Mucosa of stomach (tissue), 1 donor: ENCODE measurements around the gene MICAL3.

Experiments used
- H3K27me3 ChIP-seq: one replicate; pipeline ENCODE4 v1.7.0; 2013; ENCODE audit warnings: mild to moderate bottlenecking, low read length; ENCODE audit not compliant: control insufficient read depth, insufficient read depth
- H3K36me3 ChIP-seq: one replicate; pipeline ENCODE4 v1.7.0; 2013; ENCODE audit warnings: low read length; ENCODE audit not compliant: control insufficient read depth, insufficient read depth
- H3K4me1 ChIP-seq: one replicate; pipeline ENCODE4 v1.7.0; 2013; ENCODE audit warnings: mild to moderate bottlenecking, low read length; ENCODE audit not compliant: control insufficient read depth, insufficient read depth
- H3K4me3 ChIP-seq: one replicate; pipeline ENCODE4 v1.7.0; 2013; ENCODE audit warnings: low read length
- H3K9ac ChIP-seq: one replicate; pipeline ENCODE4 v1.7.0; 2013; ENCODE audit warnings: mild to moderate bottlenecking, low read length, moderate library complexity
- H3K9me3 ChIP-seq: one replicate; pipeline ENCODE4 v1.7.0; 2013; ENCODE audit warnings: mild to moderate bottlenecking, low read length, moderate library complexity; ENCODE audit not compliant: control insufficient read depth
- donor health status: Pancreatic carcinoma.

MICAL3 gene

DNA sequence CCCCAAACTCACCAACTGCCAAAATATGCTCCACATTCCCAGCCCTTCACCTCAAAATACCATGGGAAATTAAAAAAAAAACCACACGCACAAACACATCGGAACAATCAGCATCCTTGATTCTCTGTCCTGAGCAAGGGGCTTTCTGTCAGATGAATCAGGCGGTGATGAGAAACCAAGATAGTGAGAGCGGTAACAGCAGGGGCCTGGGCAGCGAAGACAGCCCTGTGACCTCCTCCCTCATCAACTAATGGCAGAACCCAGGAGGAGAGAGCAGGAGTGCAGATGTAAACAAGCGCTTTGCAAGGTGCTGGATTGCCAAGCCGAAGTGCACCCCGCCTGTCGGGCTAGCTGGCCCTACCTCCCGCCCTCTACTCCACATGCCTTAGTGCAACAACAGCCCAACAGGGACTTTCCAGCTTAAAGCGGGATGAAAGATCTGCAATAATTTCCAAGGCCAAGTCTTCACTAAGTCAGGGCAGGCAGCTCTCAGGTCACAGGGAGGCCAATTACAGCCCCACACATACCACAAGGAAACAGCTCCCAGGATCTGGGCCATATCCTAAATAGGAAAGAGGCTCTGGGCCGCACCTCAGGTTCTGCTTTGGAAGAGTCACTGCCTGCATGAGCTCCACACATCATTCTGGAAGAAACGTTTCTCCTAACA is 177.9 kb downstream of the MICAL3 start:
- H3K4me1 ChIP-seq, result peaks cover 14% of the 10 kb centered on the region
- H3K27me3 ChIP-seq, result no peaks in the 10 kb centered on the region
- H3K4me3 ChIP-seq, result no peak overlapping the region
- H3K9ac ChIP-seq, result no peak overlapping the region
- no peaks in the 10 kb centered on the region for H3K9me3 ChIP-seq
- H3K36me3 ChIP-seq, result no peaks in the 10 kb centered on the region

DNA sequence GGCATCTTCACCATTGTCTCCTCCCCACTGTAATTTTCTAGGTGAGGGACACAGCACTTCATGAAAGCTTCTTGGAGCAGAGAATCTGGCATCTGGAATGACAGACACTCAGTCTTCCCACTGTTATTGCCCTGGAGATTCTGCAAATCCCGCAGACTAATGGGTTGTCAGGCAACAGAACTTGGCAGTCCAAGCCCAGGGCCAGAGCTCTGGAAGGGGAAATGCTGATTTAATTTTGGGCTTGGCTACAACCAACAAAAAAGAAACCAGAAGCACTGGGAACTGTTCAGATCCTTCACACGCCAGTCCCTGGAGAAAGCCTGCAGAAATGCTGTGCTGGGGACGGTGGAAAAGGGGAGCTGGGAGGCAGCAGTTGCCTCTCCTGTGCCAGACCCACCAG is 178.6 kb downstream of the MICAL3 start:
- Histone ChIP-seq H3K9ac (no peak overlapping the region), H3K27me3 (no peaks in the 10 kb centered on the region), H3K4me1 (peaks cover 14% of the 10 kb centered on the region), H3K4me3 (no peak overlapping the region), H3K9me3 (no peaks in the 10 kb centered on the region), H3K36me3 (no peaks in the 10 kb centered on the region)

DNA sequence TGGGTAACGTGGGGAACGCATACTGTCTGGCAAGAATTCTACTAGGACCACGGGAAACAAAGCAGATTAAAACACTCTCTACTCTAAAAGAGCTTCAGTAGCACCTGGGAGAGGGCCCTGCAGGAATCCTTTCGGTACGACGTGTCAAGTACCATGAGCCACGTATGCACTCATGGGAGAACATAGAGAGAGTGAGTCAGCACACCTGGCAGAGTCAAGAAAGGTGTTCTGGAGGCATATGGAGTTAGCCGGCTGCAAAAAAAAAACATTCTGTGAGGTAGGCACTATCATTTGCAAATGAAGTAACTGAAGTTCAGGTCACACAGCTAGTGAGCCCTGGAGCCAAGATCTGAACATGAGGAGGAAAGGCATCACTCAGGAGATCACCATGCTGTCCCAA is 179.0 kb downstream of the MICAL3 start:
- no peak overlapping the region for H3K4me3 ChIP-seq

DNA sequence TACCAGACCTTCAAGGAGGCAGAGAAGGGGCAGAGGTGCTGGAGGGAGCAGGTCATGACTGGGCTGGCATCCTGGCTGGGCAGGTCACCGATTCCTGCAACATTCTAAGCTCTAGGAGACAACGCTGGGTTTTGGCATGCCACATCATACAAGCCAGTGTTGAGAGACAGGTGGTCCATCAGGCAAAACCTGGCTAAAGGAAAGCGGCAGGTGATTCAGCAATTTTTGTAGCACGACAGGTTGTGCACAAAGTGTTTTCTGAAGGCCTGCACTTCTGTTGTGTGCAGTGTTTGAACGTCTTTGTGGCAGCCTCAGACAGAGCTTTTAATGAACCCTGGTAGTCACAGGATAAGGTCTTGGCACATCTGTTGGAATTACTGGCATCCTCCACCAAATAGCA is 180.2 kb downstream of the MICAL3 start:
- Histone ChIP-seq H3K36me3 (no peaks in the 10 kb centered on the region), H3K27me3 (no peaks in the 10 kb centered on the region), H3K4me3 (no peak overlapping the region), H3K9ac (no peak overlapping the region), H3K4me1 (peaks cover 14% of the 10 kb centered on the region), H3K9me3 (no peaks in the 10 kb centered on the region)

More for the DNA sequence above, 179.0 kb downstream of the MICAL3 start:
- no peak overlapping the region for H3K9ac ChIP-seq
- peaks cover 14% of the 10 kb centered on the region for H3K4me1 ChIP-seq
- H3K27me3 ChIP-seq, result no peaks in the 10 kb centered on the region
- no peaks in the 10 kb centered on the region for H3K36me3 ChIP-seq
- no peaks in the 10 kb centered on the region for H3K9me3 ChIP-seq

DNA sequence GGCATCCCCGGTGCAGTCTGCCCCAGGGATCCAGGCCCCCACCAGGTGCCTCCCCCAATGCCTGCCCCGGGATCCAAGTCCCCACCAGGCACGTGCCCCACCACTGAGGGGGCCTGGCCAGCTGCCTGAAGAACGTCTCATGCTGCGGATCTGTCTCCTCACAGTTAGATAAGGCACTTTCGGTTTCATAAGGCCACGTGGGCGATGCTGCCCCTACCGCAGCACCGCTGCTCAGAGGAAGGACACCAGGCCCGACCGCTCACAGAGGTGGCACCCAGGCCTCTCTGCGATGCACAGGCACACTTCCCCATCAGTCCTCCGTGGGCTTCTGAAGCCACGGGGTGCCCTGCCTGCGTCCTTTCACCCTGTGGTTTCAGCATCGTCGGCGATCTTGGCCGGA is 182.0 kb downstream of the MICAL3 start:
- H3K4me1 ChIP-seq, result peaks cover 14% of the 10 kb centered on the region

DNA sequence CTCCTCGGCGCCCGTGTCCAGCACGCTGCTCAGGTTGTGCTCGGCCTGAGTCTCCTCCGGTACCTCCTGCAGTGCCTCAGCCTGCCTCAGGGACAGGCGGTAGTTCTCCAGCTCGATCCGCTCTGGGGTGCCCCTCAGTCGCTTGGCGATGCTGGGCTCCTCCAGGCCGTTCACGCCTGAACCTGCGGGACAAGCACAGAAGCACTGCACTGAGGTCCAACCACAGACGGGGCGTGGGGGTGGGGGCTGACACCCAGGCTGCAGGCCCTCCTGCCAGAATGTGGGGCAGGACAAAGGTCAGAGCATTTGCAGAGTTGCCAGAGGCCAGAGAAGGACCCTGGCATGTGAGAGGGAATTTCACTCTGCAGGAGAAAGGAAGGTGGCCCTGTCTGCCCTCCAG is 182.5 kb downstream of the MICAL3 start:
- Histone ChIP-seq H3K36me3 (no peaks in the 10 kb centered on the region), H3K4me1 (peaks cover 14% of the 10 kb centered on the region), H3K4me3 (no peak overlapping the region), H3K9ac (peak overlapping the region; percentile 18), H3K9me3 (no peaks in the 10 kb centered on the region), H3K27me3 (no peaks in the 10 kb centered on the region)

More for the DNA sequence above, 182.0 kb downstream of the MICAL3 start:
- Histone ChIP-seq H3K9ac (peak overlapping the region; percentile 18), H3K9me3 (no peaks in the 10 kb centered on the region), H3K36me3 (no peaks in the 10 kb centered on the region), H3K27me3 (no peaks in the 10 kb centered on the region), H3K4me3 (no peak overlapping the region)

DNA sequence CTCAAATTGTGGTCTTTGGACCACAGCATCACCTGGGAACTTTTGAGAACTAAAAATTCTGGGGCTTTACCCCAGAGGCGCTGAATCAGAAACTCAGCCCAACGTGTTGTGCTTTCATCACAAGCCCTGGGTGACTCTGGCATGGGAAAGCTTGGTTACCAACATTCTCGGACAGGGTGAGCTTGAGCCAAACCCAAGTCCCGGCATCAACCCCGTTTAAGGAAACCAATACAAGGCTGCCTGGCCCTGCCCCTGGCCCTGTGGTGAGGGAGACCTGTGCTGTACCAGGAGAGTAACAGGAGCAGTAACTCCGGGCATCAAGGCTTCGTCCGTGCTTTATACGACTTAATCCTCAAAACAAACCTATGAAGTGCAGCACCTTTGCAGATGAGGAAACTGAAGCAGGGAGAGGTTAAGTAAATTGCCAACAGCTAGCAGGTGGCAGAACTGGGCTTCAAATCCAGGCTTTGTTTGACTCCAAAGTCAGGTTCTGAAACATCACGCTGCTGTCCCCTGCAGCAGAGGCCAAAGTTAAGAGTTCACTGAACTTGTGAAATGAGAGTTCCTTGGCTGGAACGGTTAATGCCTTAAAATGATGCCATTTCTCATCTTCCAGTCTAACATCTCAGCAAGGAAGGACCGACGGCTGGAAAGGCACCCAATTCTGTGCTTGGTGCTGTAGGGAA is 186.0 kb downstream of the MICAL3 start:
- no peaks in the 10 kb centered on the region for H3K27me3 ChIP-seq
- no peaks in the 10 kb centered on the region for H3K9me3 ChIP-seq
- no peak overlapping the region for H3K4me3 ChIP-seq
- H3K36me3 ChIP-seq, result no peaks in the 10 kb centered on the region
- H3K4me1 ChIP-seq, result peaks cover 7% of the 10 kb centered on the region
- H3K9ac ChIP-seq, result no peak overlapping the region

DNA sequence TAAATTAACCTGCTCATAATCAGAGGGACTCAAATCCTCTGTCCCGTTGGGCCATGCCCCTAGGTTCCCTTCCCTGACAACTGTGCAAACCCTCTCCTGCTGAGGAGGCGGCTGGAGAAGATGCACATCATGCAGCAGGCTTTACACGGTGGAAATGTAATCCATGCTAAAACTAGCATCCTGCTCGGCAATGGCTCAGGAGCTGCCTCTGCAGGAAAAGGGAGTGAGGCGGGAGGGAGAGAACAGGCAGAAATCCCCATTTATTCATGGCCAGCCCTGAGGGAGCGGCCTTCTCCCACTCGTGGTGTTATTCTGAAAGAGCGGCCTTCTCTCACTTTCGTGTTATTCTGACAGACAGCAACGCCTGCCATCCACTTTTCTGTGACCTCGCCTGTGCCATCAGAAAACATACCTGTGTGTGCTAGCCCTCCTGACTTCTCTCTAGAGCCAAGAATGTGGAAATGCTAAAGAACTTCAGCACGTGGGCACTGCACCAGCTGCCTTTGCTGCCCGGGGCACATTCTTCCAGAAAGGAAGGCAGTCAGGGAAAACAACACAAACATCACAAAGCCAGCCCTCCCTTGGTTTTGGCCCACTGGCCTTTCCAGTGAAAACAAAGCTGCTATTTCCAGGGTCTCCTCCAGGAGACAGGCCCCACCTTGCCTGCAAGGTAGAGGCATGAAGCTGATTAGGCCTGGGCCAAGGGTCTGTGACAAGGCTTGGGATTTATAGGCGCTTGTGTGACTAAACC is 187.2 kb downstream of the MICAL3 start:
- Histone ChIP-seq H3K27me3 (no peaks in the 10 kb centered on the region), H3K36me3 (no peaks in the 10 kb centered on the region), H3K4me3 (no peak overlapping the region), H3K4me1 (peaks cover 4% of the 10 kb centered on the region), H3K9ac (no peak overlapping the region), H3K9me3 (no peaks in the 10 kb centered on the region)

DNA sequence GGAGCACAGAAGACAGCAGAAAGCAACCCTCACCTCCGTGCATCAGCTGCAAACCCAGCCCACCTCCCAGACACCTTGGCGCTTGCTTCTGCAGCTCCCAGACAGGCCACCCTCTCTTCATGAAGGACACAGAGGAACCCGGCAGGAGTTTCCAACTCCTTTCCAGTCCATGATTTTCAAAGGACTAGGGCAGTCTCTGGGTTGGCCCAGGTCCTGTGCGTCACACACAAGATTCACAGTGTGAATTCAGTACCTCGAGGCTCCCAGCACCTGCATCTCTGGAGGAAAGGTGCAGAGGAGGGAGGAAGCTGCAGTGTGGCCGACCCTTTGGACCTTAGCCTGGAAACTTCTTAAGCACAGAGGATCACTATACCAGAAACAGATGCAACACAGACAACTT is 189.1 kb downstream of the MICAL3 start:
- H3K4me3 ChIP-seq, result no peak overlapping the region
- H3K9me3 ChIP-seq, result no peaks in the 10 kb centered on the region
- no peak overlapping the region for H3K9ac ChIP-seq
- no peaks in the 10 kb centered on the region for H3K27me3 ChIP-seq
- no peaks in the 10 kb centered on the region for H3K36me3 ChIP-seq
- H3K4me1 ChIP-seq, result peaks cover 8% of the 10 kb centered on the region

DNA sequence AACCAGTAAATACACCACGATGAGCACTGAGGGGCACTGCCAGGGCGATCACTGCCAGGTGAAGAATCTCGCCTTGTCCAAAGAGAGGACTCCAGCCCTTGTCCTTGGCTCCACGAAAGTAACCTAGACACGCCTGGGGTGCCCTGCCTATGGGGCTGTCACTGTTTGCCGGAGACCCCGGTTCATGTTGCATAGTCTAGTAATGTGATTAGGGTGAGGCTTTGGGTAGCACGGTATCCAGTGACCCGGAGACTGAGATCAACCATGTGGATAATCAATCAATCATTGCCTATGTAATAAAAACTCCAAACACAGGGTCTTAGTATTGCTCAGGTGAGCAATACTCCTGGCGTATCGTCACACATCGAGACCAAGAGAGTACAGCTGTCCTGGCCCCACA is 190.9 kb downstream of the MICAL3 start:
- peaks cover 11% of the 10 kb centered on the region for H3K4me1 ChIP-seq
- no peaks in the 10 kb centered on the region for H3K36me3 ChIP-seq
- no peak overlapping the region for H3K4me3 ChIP-seq
- H3K9me3 ChIP-seq, result no peaks in the 10 kb centered on the region
- H3K27me3 ChIP-seq, result no peaks in the 10 kb centered on the region
- H3K9ac ChIP-seq, result no peak overlapping the region

DNA sequence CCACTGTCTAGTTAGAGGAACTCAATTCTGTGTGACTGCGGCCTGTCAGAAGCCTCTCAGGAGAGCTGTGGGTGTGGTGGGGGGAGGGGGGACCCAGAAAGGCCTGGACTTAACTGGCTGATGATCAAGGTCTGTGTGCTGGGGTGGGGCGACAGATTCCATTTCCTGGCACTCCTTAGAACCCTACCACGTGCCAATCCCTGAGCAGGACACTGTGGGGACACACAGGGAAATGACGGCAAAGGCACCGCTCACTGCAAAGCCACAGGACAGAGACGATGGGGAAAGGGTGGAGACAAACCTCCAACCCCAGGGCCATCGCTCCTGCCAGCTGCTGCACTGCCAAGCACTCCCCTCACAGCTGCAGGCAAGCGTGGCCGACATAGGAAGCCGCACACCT is 191.7 kb downstream of the MICAL3 start:
- Histone ChIP-seq H3K36me3 (no peaks in the 10 kb centered on the region), H3K4me1 (peaks cover 11% of the 10 kb centered on the region), H3K27me3 (no peaks in the 10 kb centered on the region), H3K9me3 (no peaks in the 10 kb centered on the region), H3K9ac (no peak overlapping the region), H3K4me3 (no peak overlapping the region)
